Esophagus squamous epithelium (tissue), 4 donors: ENCODE results near the gene MTURN.

Experiments used
- CTCF ChIP-seq, 6 experiments: fragments of 450-650 bp in 4 of 6; fragments of 200-600 bp in 2 of 6; sonication (generic) in 2 of 6; IDR thresholded peaks; one replicate each; pipeline ENCODE4 v1.5.1; 2016 to 2019; ENCODE audit warnings: antibody characterized with exemption in 6 of 6, mild to moderate bottlenecking in 4 of 6, moderate library complexity in 4 of 6
- POLR2A ChIP-seq, 4 donors: fragments of 450-650 bp; IDR thresholded peaks; one replicate each; pipeline ENCODE4 v1.6.1; 2017; ENCODE audit warnings: antibody characterized with exemption in 4 of 4, mild to moderate bottlenecking in 4 of 4, moderate library complexity in 3 of 4

GRCh38 chr7:30149640-30150272, 15.0 kb downstream of the MTURN start:
- TF ChIP-seq CTCF (IDR thresholded peaks at IDR 0.05) (no peak), POLR2A (IDR thresholded peaks at IDR 0.05) (no peak)
